Right renal pelvis (tissue), 4 donors: ENCODE results near the gene SORBS1. TPM values are rescaled to one million over a fixed set of nuclear protein-coding genes. Genes with fewer than 3 reads are reported as not detected.

ENCODE experiments used
- DNase-seq, 4 donors: peaks; one replicate each; pipeline ENCODE4 v3.0.0-alpha.2; 2013; ENCODE audit warnings: low read depth in 4 of 4, low spot score in 3 of 4, missing footprints in 1 of 4
- polyA plus RNA-seq, 4 donors: library from polyadenylated mRNA; unstranded; fragments of 120-200 nt; gene quantifications; one replicate each; pipeline ENCODE4 v1.2.1, GENCODE V29; 2013; ENCODE audit not compliant: insufficient read length in 4 of 4

Gene SORBS1
- polyA plus RNA-seq, 4 donors = 26.6 to 32.2 (median 30.3) TPM

GRCh38 chr10:95395947-95396449 is 165.2 kb downstream of the SORBS1 start:
- no peak for DNase-seq

- no peak for DNase-seq
Observed at GRCh38 chr10:95394161-95394880, 166.8 kb downstream of the SORBS1 start.

GRCh38 chr10:95392681-95393164 is 168.4 kb downstream of the SORBS1 start:
- DNase-seq = no peak

- DNase-seq = no peak
Observed at GRCh38 chr10:95392217-95392584, 169.0 kb downstream of the SORBS1 start.

- DNase-seq = peak; percentile 37 to 63 (median 43)
Observed at GRCh38 chr10:95391581-95392216, 169.5 kb downstream of the SORBS1 start.

GRCh38 chr10:95391164-95391563 is 170.0 kb downstream of the SORBS1 start:
- DNase-seq = no peak

- DNase-seq = no peak
Observed at GRCh38 chr10:95389982-95390381, 171.2 kb downstream of the SORBS1 start.

- DNase-seq = no peak
Observed at GRCh38 chr10:95389176-95389575, 172.0 kb downstream of the SORBS1 start.

GRCh38 chr10:95388539-95388938 is 172.6 kb downstream of the SORBS1 start:
- DNase-seq = no peak

GRCh38 chr10:95388109-95388471 is 173.1 kb downstream of the SORBS1 start:
- DNase-seq = no peak

- no peak for DNase-seq
Observed at GRCh38 chr10:95384011-95384704, 177.0 kb downstream of the SORBS1 start.

GRCh38 chr10:95382596-95382995 is 178.6 kb downstream of the SORBS1 start:
- DNase-seq = no peak

GRCh38 chr10:95382174-95382573 is 179.0 kb downstream of the SORBS1 start:
- DNase-seq = no peak

- DNase-seq = no peak
Observed at GRCh38 chr10:95377950-95378349, 183.2 kb downstream of the SORBS1 start.

- no peak for DNase-seq
Observed at GRCh38 chr10:95375418-95375817, 185.8 kb downstream of the SORBS1 start.

GRCh38 chr10:95374597-95375209 is 186.5 kb downstream of the SORBS1 start:
- DNase-seq = peak; percentile 37 to 63 (median 56)

GRCh38 chr10:95373660-95374059 is 187.5 kb downstream of the SORBS1 start:
- DNase-seq = no peak

- DNase-seq = no peak
Observed at GRCh38 chr10:95364342-95364741, 196.8 kb downstream of the SORBS1 start.

GRCh38 chr10:95363303-95363912 is 197.8 kb downstream of the SORBS1 start:
- peak; percentile 50 to 57 (median 54) for DNase-seq

- DNase-seq = no peak
Observed at GRCh38 chr10:95360122-95360714, 201.0 kb downstream of the SORBS1 start.
